HG03354 (cell line): ENCODE measurements around the gene ATP13A3.
"Not testable (repeated sequence)": the region's sequence is repeated elsewhere in the genome, so short reads cannot be mapped to it uniquely, and the experiment has no call there.

Experiments
- ATAC-seq: cut with Tn5 transposase; IDR thresholded peaks from one replicate; pipeline ENCODE4 v1.9.1; 2021; ENCODE audit warnings: mild to moderate bottlenecking; ENCODE audit not compliant: unreplicated experiment, poor library complexity, severe bottlenecking

The ATP13A3 gene

GRCh38 chr3:194503081-194503531 lies 16.3 kb upstream of the ATP13A3 start:
- no peak for ATAC-seq

GRCh38 chr3:194500198-194500597 lies 13.4 kb upstream of the ATP13A3 start:
- ATAC-seq, result no peak

GRCh38 chr3:194499516-194499915 lies 12.7 kb upstream of the ATP13A3 start:
- ATAC-seq, result not testable (repeated sequence)

GRCh38 chr3:194497799-194498575 lies 11.2 kb upstream of the ATP13A3 start:
- ATAC-seq, result peak; percentile 53

GRCh38 chr3:194496217-194496919 lies 9.6 kb upstream of the ATP13A3 start:
- peak; percentile 64 for ATAC-seq

- no peak for ATAC-seq
Observed at GRCh38 chr3:194494951-194495374, 8.2 kb upstream of the ATP13A3 start.

- not testable (repeated sequence) for ATAC-seq
Observed at GRCh38 chr3:194493995-194494927, 7.5 kb upstream of the ATP13A3 start.

- ATAC-seq, result no peak
Observed at GRCh38 chr3:194492001-194492400, 5.2 kb upstream of the ATP13A3 start.

- ATAC-seq, result peak; percentile 42
Observed at GRCh38 chr3:194489736-194490612, 3.2 kb upstream of the ATP13A3 start.

- ATAC-seq, result no peak
Observed at GRCh38 chr3:194488055-194488742, 1.4 kb upstream of the ATP13A3 start.

- peak; percentile 31 for ATAC-seq
Observed at GRCh38 chr3:194487289-194488054, 670 bp upstream of the ATP13A3 start.

- peak; percentile 28 for ATAC-seq
Observed at GRCh38 chr3:194485881-194486539, 792 bp downstream of the ATP13A3 start.

GRCh38 chr3:194485468-194485880 lies 1.3 kb downstream of the ATP13A3 start:
- no peak for ATAC-seq

- no peak for ATAC-seq
Observed at GRCh38 chr3:194484614-194485013, 2.2 kb downstream of the ATP13A3 start.

GRCh38 chr3:194483850-194484249 lies 3.0 kb downstream of the ATP13A3 start:
- ATAC-seq, result no peak

- ATAC-seq, result not testable (repeated sequence)
Observed at GRCh38 chr3:194482830-194483229, 4.0 kb downstream of the ATP13A3 start.

GRCh38 chr3:194482196-194482593 lies 4.6 kb downstream of the ATP13A3 start:
- ATAC-seq, result no peak
